Esophagus squamous epithelium (tissue), 5 donors: ENCODE data around the gene DBN1. TPM values are rescaled to one million over a fixed set of nuclear protein-coding genes. Genes with fewer than 3 reads are reported as not detected.

ENCODE experiments used
- DNase-seq: peaks from one replicate; lab custom pipeline; 2025; lab: John Stamatoyannopoulos, UW
- H3K27ac ChIP-seq, 4 donors: fragments of 200-600 bp; sonication (generic); one replicate each; pipeline ENCODE4 v1.5.1; 2016 to 2019; ENCODE audit warnings: mild to moderate bottlenecking in 1 of 4
- H3K27me3 ChIP-seq, 4 donors: fragments of 200-600 bp; sonication (generic); 1 replicate in 3 of 4; 2 replicates in 1 of 4; pipeline versions ENCODE4 v1.5.1 to v1.6.0; 2017 to 2021; ENCODE audit warnings: antibody characterized with exemption in 1 of 4
- H3K36me3 ChIP-seq, 3 donors: fragments of 200-600 bp; sonication (generic); one replicate each; pipeline ENCODE4 v1.5.1; 2016 to 2019
- H3K4me1 ChIP-seq, 3 donors: fragments of 200-600 bp; sonication (generic); one replicate each; pipeline ENCODE4 v1.5.1; 2017 to 2019
- H3K4me3 ChIP-seq, 4 donors: fragments of 200-600 bp; sonication (generic); 1 replicate in 3 of 4; 2 replicates in 1 of 4; pipeline ENCODE4 v1.5.1; 2016 to 2019; ENCODE audit warnings: mild to moderate bottlenecking in 2 of 4, moderate library complexity in 1 of 4
- H3K9me3 ChIP-seq, 3 donors: fragments of 200-600 bp; sonication (generic); one replicate each; pipeline ENCODE4 v1.5.1; 2016 to 2019
- CTCF ChIP-seq, 6 experiments: fragments of 450-650 bp in 4 of 6; fragments of 200-600 bp in 2 of 6; sonication (generic) in 2 of 6; IDR thresholded peaks; one replicate each; pipeline ENCODE4 v1.5.1; 2016 to 2019; ENCODE audit warnings: antibody characterized with exemption in 6 of 6, mild to moderate bottlenecking in 4 of 6, moderate library complexity in 4 of 6
- POLR2A ChIP-seq, 4 donors: fragments of 450-650 bp; IDR thresholded peaks; one replicate each; pipeline ENCODE4 v1.6.1; 2017; ENCODE audit warnings: antibody characterized with exemption in 4 of 4, mild to moderate bottlenecking in 4 of 4, moderate library complexity in 3 of 4
- WGBS, 2 donors: methylation state at CpG; one replicate each; pipeline ENCODE4 v1.1.5; 2018; 5-methylcytosine and 5-hydroxymethylcytosine counted together
- intact Hi-C: fragments of 100-400 bp; cut with DNase I; formaldehyde crosslinking; loops from one replicate; pipeline ENCODE4 v1.15.0; 2022
- total RNA-seq, 4 donors: library from RNA; depleted of rRNA; stranded (reverse); fragments of >200 nt; gene quantifications; one replicate each; pipeline ENCODE4 v1.1.0, GENCODE V29; 2016
- donor health status: DM: yes; HTN: yes; CAD: no.

DBN1 gene
- total RNA-seq, 4 donors from 2014 or later = 11.9 to 51.1 (median 27.2) TPM

DNA sequence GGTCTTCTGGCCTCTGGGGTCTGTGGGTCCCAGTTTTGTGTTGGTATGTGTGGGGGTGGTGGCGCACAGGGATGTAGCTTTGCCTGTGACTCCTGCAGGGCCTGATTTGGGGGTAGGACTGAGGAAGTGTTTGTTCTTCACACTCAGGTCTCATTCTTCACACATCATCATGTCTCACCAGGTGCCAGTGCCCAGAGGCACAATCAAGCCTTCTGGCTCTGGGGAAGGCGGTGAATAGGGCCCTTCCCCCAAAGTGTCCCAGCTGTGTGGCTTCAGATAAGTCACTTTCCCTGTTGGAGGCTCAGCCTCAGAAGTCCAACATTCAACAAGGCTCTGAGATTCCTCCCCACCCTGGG, 5.1 kb downstream of the DBN1 start:
- Histone ChIP-seq H3K4me1 (peaks cover 21 to 49% (median 26%) of the 10 kb centered on the region in 3 donors), H3K4me3 (no peak overlapping the region), H3K27ac (peak overlapping the region in 1 of 4 donors; percentile 10), H3K9me3 (no peaks in the 10 kb centered on the region), H3K27me3 (no peaks in the 10 kb centered on the region), H3K36me3 (peaks cover 0 to 43% (median 8%) of the 10 kb centered on the region in 3 donors)
- TF ChIP-seq POLR2A (IDR thresholded peaks at IDR 0.05) (no peak), CTCF (IDR thresholded peaks at IDR 0.05) (no peak)
- 63% methylated on average over 2 of the region's 2 CpGs; no CpG with 5 or more reads in 1 of the 2 donors for WGBS, 2 donors
- DNase-seq = no peak
- intact Hi-C loops = no loop called here

GRCh38 chr5:177467436-177467835, 6.0 kb downstream of the DBN1 start:
- WGBS, 2 donors = 98 to 100% methylated on average over 1 to 13 of the region's 31 CpGs
- H3K4me1 ChIP-seq = peaks cover 18 to 42% (median 20%) of the 10 kb centered on the region in 3 donors
- no peak overlapping the region for H3K27ac ChIP-seq
- H3K27me3 ChIP-seq = no peaks in the 10 kb centered on the region
- intact Hi-C loops = no loop called here
- no peak for TF ChIP-seq CTCF (IDR thresholded peaks at IDR 0.05)
- TF ChIP-seq POLR2A (IDR thresholded peaks at IDR 0.05) = no peak
- peaks cover 0 to 43% (median 8%) of the 10 kb centered on the region in 3 donors for H3K36me3 ChIP-seq
- H3K4me3 ChIP-seq = no peak overlapping the region
- no peaks in the 10 kb centered on the region for H3K9me3 ChIP-seq
- no peak for DNase-seq

- intact Hi-C loops = no loop called here
- no peak for DNase-seq
Measured at GRCh38 chr5:177466861-177467260, 6.6 kb downstream of the DBN1 start.

GRCh38 chr5:177465044-177465443, 8.4 kb downstream of the DBN1 start:
- H3K4me3 ChIP-seq = no peak overlapping the region
- no peaks in the 10 kb centered on the region for H3K9me3 ChIP-seq
- no peak overlapping the region for H3K27ac ChIP-seq
- H3K27me3 ChIP-seq = no peaks in the 10 kb centered on the region
- peaks cover 0 to 47% (median 8%) of the 10 kb centered on the region in 3 donors for H3K36me3 ChIP-seq
- intact Hi-C loops = no loop called here
- 82 to 94% methylated on average over 11 of the region's 11 CpGs for WGBS, 2 donors
- no peak for TF ChIP-seq CTCF (IDR thresholded peaks at IDR 0.05)
- no peak for TF ChIP-seq POLR2A (IDR thresholded peaks at IDR 0.05)
- no peak for DNase-seq
- H3K4me1 ChIP-seq = peaks cover 6 to 29% (median 7%) of the 10 kb centered on the region in 3 donors

More at GRCh38 chr5:177466861-177467260, 6.6 kb downstream of the DBN1 start:
- no peak for TF ChIP-seq POLR2A (IDR thresholded peaks at IDR 0.05)
- no peak for TF ChIP-seq CTCF (IDR thresholded peaks at IDR 0.05)
- Histone ChIP-seq H3K27ac (no peak overlapping the region), H3K4me3 (no peak overlapping the region), H3K27me3 (no peaks in the 10 kb centered on the region), H3K36me3 (peaks cover 0 to 43% (median 8%) of the 10 kb centered on the region in 3 donors), H3K9me3 (no peaks in the 10 kb centered on the region), H3K4me1 (peaks cover 14 to 42% (median 14%) of the 10 kb centered on the region in 3 donors)
- 77 to 91% methylated on average over 5 to 18 of the region's 25 CpGs for whole genome bisulfite sequencing, 2 donors

DNA sequence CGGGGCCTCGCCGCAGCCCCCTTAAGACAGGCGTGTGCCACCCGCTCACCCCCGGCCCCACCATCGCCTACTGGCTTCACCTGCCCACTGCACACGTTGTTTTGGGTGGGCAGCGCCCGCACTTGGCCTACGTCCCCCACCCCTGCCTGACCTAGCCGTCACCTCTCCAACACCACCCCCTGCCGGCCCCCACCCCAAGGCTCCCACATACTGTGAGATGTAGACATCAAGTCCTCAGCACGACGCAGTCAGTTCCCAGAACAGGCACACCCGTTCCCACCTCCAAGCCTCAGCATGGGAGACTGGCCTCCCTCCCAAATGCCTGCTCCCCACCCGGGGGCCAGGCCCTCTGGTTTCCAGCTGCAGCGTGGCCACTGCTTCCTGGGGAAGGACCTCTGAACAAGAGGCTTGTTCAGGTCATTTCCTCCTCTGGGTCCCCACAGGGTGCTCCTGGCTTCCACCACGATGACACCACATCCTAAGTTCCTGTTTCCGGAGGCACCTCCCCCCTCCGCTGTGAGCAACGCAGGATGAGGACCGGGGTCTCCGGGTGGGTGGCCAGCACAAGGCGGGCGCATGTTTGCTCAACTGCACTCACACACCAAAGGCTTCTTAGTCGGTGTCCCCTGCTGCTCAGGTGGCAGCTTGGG, 11.3 kb downstream of the DBN1 start:
- Histone ChIP-seq H3K4me3 (peak overlapping the region in 1 of 4 donors; percentile 6), H3K4me1 (peaks cover 2 to 20% (median 5%) of the 10 kb centered on the region in 3 donors), H3K27ac (peak overlapping the region in 3 of 4 donors; percentile 34 to 74 (median 62)), H3K9me3 (no peaks in the 10 kb centered on the region), H3K36me3 (peaks cover 0 to 54% (median 13%) of the 10 kb centered on the region in 3 donors), H3K27me3 (no peaks in the 10 kb centered on the region)
- intact Hi-C loops = no loop called here
- whole genome bisulfite sequencing, 2 donors = 79 to 81% methylated on average over 14 to 17 of the region's 27 CpGs
- TF ChIP-seq POLR2A (IDR thresholded peaks at IDR 0.05) (no peak), CTCF (IDR thresholded peaks at IDR 0.05) (no peak)
- no peak for DNase-seq
